Measurements from ENCODE around the gene MEA1. TPM values are rescaled to one million over a fixed set of nuclear protein-coding genes. Genes with fewer than 3 reads are reported as not detected.

The MEA1 gene
- total and polyA plus RNA-seq, 10 of the 15 experiments (the other 5 are each of a cell fraction or from before 2014, with no cell fraction given): 59.1 to 148 (median 96.4) TPM

GRCh38 chr6:43059168-43060033 lies 45.7 kb upstream of the MEA1 start, which contains the start of the genes KLC4 and MRPL2 (continued):
- TF ChIP-seq, protein P1, sequence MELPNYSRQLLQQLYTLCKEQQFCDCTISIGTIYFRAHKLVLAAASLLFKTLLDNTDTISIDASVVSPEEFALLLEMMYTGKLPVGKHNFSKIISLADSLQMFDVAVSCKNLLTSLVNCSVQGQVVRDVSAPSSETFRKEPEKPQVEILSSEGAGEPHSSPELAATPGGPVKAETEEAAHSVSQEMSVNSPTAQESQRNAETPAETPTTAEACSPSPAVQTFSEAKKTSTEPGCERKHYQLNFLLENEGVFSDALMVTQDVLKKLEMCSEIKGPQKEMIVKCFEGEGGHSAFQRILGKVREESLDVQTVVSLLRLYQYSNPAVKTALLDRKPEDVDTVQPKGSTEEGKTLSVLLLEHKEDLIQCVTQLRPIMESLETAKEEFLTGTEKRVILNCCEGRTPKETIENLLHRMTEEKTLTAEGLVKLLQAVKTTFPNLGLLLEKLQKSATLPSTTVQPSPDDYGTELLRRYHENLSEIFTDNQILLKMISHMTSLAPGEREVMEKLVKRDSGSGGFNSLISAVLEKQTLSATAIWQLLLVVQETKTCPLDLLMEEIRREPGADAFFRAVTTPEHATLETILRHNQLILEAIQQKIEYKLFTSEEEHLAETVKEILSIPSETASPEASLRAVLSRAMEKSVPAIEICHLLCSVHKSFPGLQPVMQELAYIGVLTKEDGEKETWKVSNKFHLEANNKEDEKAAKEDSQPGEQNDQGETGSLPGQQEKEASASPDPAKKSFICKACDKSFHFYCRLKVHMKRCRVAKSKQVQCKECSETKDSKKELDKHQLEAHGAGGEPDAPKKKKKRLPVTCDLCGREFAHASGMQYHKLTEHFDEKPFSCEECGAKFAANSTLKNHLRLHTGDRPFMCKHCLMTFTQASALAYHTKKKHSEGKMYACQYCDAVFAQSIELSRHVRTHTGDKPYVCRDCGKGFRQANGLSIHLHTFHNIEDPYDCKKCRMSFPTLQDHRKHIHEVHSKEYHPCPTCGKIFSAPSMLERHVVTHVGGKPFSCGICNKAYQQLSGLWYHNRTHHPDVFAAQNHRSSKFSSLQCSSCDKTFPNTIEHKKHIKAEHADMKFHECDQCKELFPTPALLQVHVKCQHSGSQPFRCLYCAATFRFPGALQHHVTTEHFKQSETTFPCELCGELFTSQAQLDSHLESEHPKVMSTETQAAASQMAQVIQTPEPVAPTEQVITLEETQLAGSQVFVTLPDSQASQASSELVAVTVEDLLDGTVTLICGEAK (IDR thresholded peaks at IDR 0.05; ENCODE audit: borderline replicate concordance): no peak; the same call in 1 of the 2 replicates
- TF ChIP-seq ASH2L (IDR thresholded peaks at IDR 0.05; ENCODE audit: borderline replicate concordance, low read depth): peak; percentile 27; the same call in 1 of the 2 replicates
- peak; percentile 29; the same call in 1 of the 2 replicates for TF ChIP-seq ZNF687 (IDR thresholded peaks at IDR 0.05)
- no peak for TF ChIP-seq ZZZ3 (IDR thresholded peaks at IDR 0.05; ENCODE audit: control insufficient read depth, insufficient read length, low read depth)
- TF ChIP-seq RFX5 (IDR thresholded peaks at IDR 0.05; ENCODE audit: low read depth, low read length): peak; percentile 73
- peak; percentile 74; the same call in 1 of the 2 replicates for TF ChIP-seq TARDBP (IDR thresholded peaks at IDR 0.05; ENCODE audit: borderline replicate concordance)
- TF ChIP-seq ZBED1 (IDR thresholded peaks at IDR 0.05; ENCODE audit: borderline replicate concordance): no peak
- no peak for TF ChIP-seq ZBTB11 (CRISPR knock-in tag; IDR thresholded peaks at IDR 0.05)
- TF ChIP-seq PRDM15 (CRISPR knock-in tag; IDR thresholded peaks at IDR 0.05): no peak
- peak; percentile 70 for TF ChIP-seq FOXK2 (IDR thresholded peaks at IDR 0.05)
- no peak for TF ChIP-seq HDAC2 (IDR thresholded peaks at IDR 0.05)
- TF ChIP-seq BCL11A (IDR thresholded peaks at IDR 0.05; ENCODE audit: low read depth, low read length): no peak
- TF ChIP-seq IRF4 (IDR thresholded peaks at IDR 0.05; ENCODE audit: low read depth, low read length): no peak
- TF ChIP-seq NBN (IDR thresholded peaks at IDR 0.05): peak; percentile 96
